ENCODE data around the gene C2CD4D. TPM values are rescaled to one million over a fixed set of nuclear protein-coding genes. Genes with fewer than 3 reads are reported as not detected.

The C2CD4D gene
- total and polyA plus RNA-seq, 2 of the 13 experiments (the other 11 are each of a cell fraction or from before 2014, with no cell fraction given) = not detected

GRCh38 chr1:151839082-151839412 is 573 bp downstream of the C2CD4D start (continued):
- TF ChIP-seq NKX3-1 (CRISPR knock-in tag; IDR thresholded peaks at IDR 0.05) (no peak), ZNF720 (CRISPR knock-in tag; IDR thresholded peaks at IDR 0.05) (no peak), ZNF775 (CRISPR knock-in tag; IDR thresholded peaks at IDR 0.05; ENCODE audit: borderline replicate concordance) (no peak), PAWR (CRISPR knock-in tag; IDR thresholded peaks at IDR 0.05; ENCODE audit: borderline replicate concordance) (no peak), CCAR2 (optimal IDR thresholded peaks at IDR 0.05; ENCODE audit: low read depth, low read length) (no peak), ZNF367 (CRISPR knock-in tag; IDR thresholded peaks at IDR 0.05; ENCODE audit: borderline replicate concordance) (no peak)

GRCh38 chr1:151838222-151839081 is 1.2 kb downstream of the C2CD4D start:
- 84% methylated on average over 91 of the region's 117 CpGs for WGBS (ENCODE audit: low lambda C conversion rate)
- FAIRE-seq = no peak
- Histone ChIP-seq H3K27ac (ENCODE audit: extremely low read length, insufficient read depth, low read length) (no peak overlapping the region), H4K20me1 (ENCODE audit: insufficient read depth, low read length) (no peaks in the 10 kb centered on the region), H3K9ac (ENCODE audit: insufficient read depth, low read depth, low read length) (no peak overlapping the region), H3K4me3 (replicated peaks in 1 of 3; ENCODE audit: insufficient read depth in 1 of 3, low read depth in 2 of 3, low read length in 3 of 3) (peak overlapping the region in 1 of 3 experiments; percentile 27; a peak in 1 of 6 replicates), H3K79me2 (ENCODE audit: insufficient read depth, low read length) (no peaks in the 10 kb centered on the region), H3K27me3 (ENCODE audit: control insufficient read depth in 1 of 2, insufficient read depth in 2 of 2, low read length in 2 of 2) (no peaks in the 10 kb centered on the region), H3K4me2 (ENCODE audit: low read depth, low read length) (peak overlapping the region; percentile 26), H3K4me1 (ENCODE audit: insufficient read depth, low read length) (peaks cover 70% of the 10 kb centered on the region), H2AFZ (ENCODE audit: low read length) (no peak overlapping the region), H3K36me3 (replicated peaks in 1 of 2; ENCODE audit: control insufficient read depth in 1 of 2, insufficient read depth in 2 of 2, low read length in 2 of 2) (no peaks in the 10 kb centered on the region), H3K9me3 (ENCODE audit: low read length) (no peaks in the 10 kb centered on the region)
- peak; percentile 32; the same call in 1 of the 2 replicates for TF ChIP-seq ZFY (CRISPR knock-in tag; IDR thresholded peaks at IDR 0.05)
- no peak for TF ChIP-seq PHF21A (CRISPR knock-in tag; IDR thresholded peaks at IDR 0.05)
- TF ChIP-seq, protein P1, sequence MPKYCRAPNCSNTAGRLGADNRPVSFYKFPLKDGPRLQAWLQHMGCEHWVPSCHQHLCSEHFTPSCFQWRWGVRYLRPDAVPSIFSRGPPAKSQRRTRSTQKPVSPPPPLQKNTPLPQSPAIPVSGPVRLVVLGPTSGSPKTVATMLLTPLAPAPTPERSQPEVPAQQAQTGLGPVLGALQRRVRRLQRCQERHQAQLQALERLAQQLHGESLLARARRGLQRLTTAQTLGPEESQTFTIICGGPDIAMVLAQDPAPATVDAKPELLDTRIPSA (CRISPR knock-in tag; IDR thresholded peaks at IDR 0.05; ENCODE audit: borderline replicate concordance) = no peak
- TF ChIP-seq RAD51 (IDR thresholded peaks at IDR 0.05; ENCODE audit: borderline replicate concordance) = no peak
- BruUV-seq (replicated peaks) = no TSS peak
- peak; percentile 11; the same call in 1 of the 3 replicates for ATAC-seq
- intact Hi-C loops (cut with micrococcal nuclease; ENCODE audit: unreplicated experiment) (loop anchor here (10.0 kb wide), 3 partner anchors 74 to 394 kb away; partner anchors contain the start of genes MRPL9 and TUFT1), in situ Hi-C loops (cut with HindIII; ENCODE audit: extremely low pct_ligation_motif_present, low pct_unique_long_range_greater_than_20kb) (loop anchor here (10.0 kb wide), 2 partner anchors 124 to 244 kb away; partner anchors contain the start of gene CELF3)
- DNase-seq (ENCODE audit: low spot score) = no peak
- POLR2A ChIA-PET = no interaction called here
- CTCF ChIA-PET (ENCODE audit: low intra/inter-chr PET ratio, low total read pairs) = no interaction called here

Data from HepG2 (cell line).